Activated CD8-positive, alpha-beta memory T cell treated with anti-CD3 and anti-CD28 coated beads, Interleukin-2, amount 50 U/mL, for 4 hours (primary cell): ENCODE measurements around the gene HSD17B1.
A peak's percentile ranks its signal among the peaks of the same experiment; 100 is the strongest.
"Not testable (repeated sequence)": the region's sequence is repeated elsewhere in the genome, so short reads cannot be mapped to it uniquely, and the experiment has no call there.

ENCODE experiments used
- DNase-seq: peaks from one replicate; pipeline ENCODE4 v3.0.0-alpha.2; 2020

The HSD17B1 gene

GRCh38 chr17:42526031-42526444 is 26.7 kb upstream of the HSD17B1 start:
- DNase-seq = no peak

GRCh38 chr17:42527932-42528331 is 24.8 kb upstream of the HSD17B1 start:
- no peak for DNase-seq

- DNase-seq = no peak
These were observed 23.7 kb upstream of the HSD17B1 start for GRCh38 chr17:42529061-42529460.

DNA sequence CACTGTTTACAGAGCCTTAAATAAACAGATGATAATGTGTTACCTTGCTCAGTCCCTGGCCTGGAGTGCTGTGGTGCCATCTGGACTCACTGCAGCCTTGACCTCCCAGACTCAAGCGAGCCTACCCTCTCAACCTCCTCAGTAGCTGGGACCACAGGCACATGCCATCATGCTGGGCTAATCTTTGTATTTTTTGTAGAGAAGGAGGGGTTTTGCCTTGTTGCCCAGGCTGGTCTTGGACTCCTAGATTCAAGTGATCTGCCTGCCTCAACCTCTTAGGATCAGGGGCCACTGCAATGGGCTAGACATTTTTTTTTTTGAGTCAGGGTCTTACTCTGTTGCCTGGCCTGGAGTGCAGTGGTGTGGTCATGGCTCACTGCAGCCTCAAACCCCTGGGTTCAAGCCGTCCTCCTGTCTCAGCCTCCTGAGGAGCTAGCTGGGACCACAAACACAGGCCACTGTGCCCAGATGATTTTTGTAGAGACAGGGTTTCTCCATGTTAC is 21.7 kb upstream of the HSD17B1 start:
- DNase-seq = no peak

- peak; percentile 51 for DNase-seq
These were observed 21.0 kb upstream of the HSD17B1 start for GRCh38 chr17:42531455-42532354.

DNA sequence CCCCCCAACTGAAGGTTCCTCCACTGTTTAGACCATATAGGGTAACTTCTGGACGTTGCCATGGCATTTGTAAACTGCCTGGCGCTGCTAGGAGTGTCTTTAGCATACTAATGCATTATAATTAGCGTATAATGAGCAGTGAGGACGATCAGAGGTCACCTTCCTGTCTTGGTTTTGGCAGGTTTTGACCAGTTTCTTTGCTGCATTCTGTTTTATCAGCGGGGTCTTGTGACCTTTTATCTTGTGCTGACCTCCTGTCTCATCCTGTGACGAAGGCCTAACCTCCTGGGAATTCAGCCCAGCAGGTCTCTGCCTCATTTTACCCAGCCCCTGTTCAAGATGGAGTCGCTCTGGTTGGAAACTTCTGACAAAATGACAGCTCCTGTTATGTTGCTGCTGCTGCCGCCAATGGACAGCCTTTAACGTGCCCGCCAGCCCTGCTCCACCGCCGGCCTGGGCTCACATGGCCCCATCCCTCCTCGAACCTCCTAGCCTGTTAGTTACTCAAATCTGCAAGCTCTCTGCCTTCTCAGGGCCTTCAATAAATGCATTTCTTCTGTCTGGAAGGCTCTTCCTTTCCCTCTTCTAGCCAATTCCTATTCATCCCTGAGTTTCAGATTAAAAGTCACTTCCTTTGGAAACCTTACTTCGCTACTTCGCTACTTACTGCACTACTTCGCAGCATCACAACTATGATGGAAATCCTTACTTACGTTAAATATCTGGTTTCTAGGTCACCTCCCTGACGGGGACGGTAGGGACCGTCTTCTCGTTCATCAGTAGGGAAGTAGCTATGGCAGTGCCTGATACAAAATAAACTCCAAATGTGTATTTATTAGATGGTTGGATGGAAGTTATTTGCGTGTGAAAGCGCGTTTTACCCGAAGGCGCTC is 17.3 kb upstream of the HSD17B1 start:
- no peak for DNase-seq

DNA sequence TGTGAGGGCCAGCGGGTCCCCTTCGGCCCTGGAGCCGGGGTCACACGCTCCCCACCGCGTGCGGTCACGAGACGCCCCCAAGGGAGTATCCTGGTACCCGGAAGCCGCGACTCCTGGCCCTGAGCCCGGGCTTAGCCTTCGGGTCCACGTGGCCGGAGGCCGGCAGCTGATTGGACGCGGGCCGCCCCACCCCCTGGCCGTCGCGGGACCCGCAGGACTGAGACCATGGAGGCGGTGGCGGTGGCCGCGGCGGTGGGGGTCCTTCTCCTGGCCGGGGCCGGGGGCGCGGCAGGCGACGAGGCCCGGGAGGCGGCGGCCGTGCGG is 16.7 kb upstream of the HSD17B1 start, which contains the start of gene NAGLU:
Gene NAGLU, plus strand, starts transcription at position 194 of the 324 bp plus-strand sequence. Its CDS starts 32 bp downstream, at position 226.
- DNase-seq = peak; percentile 82

DNA sequence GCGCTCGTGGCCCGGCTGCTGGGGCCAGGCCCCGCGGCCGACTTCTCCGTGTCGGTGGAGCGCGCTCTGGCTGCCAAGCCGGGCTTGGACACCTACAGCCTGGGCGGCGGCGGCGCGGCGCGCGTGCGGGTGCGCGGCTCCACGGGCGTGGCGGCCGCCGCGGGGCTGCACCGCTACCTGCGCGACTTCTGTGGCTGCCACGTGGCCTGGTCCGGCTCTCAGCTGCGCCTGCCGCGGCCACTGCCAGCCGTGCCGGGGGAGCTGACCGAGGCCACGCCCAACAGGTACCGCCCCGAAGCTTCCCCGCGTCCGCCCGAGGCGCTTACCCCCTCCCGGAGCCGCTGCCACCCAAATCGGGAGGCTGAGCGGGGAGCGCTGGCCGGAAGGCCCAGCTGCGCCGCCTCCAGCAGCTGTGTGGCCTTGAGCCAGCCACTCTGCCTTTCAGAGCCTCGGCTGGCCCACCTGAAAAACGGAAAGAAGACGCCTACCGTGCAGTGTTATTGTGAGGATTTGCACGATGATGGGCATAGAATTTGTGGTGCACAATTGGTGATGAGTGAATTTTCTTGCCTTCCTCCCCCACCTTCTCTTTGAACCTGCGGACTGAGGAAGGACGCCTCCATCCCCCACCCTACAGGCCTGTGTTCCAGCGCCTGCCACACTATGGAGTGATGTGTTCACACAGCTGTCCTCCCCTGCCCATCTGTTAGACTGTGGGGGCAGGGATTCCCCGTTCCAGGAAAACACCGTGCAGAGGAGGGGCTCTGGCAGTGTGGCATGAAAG is 16.2 kb upstream of the HSD17B1 start:
- DNase-seq = peak; percentile 70

- no peak for DNase-seq
These were observed 15.4 kb upstream of the HSD17B1 start for GRCh38 chr17:42537156-42537805.

- no peak for DNase-seq
These were observed 14.8 kb upstream of the HSD17B1 start for GRCh38 chr17:42537826-42538451.

GRCh38 chr17:42538482-42538881 is 14.2 kb upstream of the HSD17B1 start:
- DNase-seq = no peak

DNA sequence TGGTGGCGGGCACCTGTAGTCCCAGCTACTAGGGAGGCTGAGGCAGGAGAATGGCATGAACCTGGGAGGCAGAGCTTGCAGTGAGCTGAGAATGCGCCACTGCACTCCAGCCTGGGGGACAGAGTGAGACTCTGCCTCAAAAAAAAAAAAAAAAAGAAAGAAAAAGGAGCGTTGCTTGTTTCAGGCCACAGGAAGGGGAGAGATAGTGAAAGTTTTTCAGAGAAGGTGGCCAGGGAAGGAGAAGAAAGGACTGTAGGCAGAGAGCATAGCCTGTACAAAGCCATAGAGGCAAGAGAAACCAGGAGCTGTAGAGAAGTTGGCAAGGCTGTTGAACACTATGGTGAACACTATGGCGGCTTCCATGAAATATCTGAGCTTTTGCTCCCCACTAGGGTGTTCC is 12.2 kb upstream of the HSD17B1 start:
- DNase-seq = not testable (repeated sequence)

DNA sequence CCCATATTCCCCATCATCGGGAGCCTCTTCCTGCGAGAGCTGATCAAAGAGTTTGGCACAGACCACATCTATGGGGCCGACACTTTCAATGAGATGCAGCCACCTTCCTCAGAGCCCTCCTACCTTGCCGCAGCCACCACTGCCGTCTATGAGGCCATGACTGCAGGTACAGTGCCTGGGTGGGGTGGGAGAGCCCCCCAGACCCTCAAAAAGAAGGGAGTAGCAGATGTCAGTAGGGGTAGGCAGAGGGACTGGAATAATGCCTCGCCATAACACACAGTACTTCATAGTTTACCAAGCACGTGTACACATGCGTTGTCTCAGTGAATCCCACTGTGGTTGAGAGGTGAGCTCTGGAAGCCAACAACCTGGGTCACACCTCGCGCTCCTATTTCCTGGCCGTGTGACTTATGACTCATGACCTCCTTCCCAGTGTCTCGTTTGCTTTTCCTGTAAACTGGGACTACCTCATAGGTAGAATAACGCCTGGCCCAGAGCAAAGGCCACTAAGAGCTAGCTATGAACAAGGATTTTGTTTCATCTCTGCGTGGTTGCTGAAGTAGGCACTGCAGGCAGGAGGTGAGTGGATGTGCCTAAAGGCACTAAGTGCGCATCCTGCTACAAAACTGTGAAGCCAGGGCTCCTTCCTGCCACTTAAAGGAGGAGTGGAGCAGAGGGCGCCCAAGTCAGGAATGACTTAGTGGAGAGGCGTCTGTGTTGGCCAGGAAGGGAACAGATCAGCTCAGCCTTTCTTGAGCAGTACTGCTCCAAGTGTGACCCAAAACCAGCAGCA is 11.5 kb upstream of the HSD17B1 start:
- DNase-seq = no peak

DNA sequence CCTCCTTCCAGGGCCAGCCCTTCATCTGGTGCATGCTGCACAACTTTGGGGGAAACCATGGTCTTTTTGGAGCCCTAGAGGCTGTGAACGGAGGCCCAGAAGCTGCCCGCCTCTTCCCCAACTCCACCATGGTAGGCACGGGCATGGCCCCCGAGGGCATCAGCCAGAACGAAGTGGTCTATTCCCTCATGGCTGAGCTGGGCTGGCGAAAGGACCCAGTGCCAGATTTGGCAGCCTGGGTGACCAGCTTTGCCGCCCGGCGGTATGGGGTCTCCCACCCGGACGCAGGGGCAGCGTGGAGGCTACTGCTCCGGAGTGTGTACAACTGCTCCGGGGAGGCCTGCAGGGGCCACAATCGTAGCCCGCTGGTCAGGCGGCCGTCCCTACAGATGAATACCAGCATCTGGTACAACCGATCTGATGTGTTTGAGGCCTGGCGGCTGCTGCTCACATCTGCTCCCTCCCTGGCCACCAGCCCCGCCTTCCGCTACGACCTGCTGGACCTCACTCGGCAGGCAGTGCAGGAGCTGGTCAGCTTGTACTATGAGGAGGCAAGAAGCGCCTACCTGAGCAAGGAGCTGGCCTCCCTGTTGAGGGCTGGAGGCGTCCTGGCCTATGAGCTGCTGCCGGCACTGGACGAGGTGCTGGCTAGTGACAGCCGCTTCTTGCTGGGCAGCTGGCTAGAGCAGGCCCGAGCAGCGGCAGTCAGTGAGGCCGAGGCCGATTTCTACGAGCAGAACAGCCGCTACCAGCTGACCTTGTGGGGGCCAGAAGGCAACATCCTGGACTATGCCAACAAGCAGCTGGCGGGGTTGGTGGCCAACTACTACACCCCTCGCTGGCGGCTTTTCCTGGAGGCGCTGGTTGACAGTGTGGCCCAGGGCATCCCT is 9.3 kb upstream of the HSD17B1 start:
- DNase-seq = no peak

DNA sequence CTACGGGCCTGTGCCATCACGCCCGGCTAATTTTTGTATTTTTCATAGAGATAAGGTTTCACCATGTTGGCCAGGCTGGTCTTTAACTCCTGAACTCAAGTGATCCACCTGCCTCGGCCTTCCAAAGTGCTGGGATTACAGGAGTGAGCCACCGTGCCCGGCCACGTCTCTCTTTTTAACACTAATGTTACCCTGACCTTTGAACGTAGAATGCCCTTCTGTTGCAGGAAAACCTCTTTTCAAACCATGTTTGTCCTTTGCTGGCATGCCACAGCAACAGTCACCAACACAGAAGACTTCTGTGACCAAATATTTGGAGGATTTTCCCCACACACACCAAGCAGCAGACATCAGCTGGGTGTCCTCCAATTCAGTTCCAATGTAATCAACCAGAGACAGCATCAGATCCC is 7.8 kb upstream of the HSD17B1 start:
- no peak for DNase-seq

GRCh38 chr17:42545755-42546505 is 6.8 kb upstream of the HSD17B1 start:
- not testable (repeated sequence) for DNase-seq

GRCh38 chr17:42547001-42547461 is 5.7 kb upstream of the HSD17B1 start:
- no peak for DNase-seq

DNA sequence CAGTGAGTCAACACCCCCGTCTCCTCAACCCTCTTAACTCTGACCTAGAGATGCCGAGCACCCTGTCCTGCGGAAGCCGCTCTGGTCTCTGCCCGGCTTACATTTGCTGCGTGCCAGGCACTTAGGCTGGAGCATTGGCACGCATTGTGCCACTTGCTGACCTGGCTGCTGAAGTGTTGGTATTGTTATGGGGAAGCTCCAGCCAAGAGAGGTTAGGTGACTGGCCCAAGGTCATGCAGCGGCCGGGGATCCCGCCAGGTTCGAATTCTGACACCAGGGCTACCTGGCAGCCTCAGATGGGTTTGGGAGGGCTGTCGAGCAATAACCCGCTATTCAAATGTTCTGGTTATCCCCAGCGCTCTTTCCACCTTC is 5.0 kb upstream of the HSD17B1 start:
- no peak for DNase-seq
